Endothelial cell of umbilical vein (primary cell): ENCODE data around the gene PFKL. TPM values are rescaled to one million over a fixed set of nuclear protein-coding genes. Genes with fewer than 3 reads are reported as not detected.

Experiments used
- BruUV-seq: library from RNA; stranded (reverse); fragments of 400-500 nt; replicated peaks from 2 replicates; lab custom pipeline; 2021; lab: Mats Ljungman, UMichigan
- CTCF ChIA-PET: fragments of 300-600, 350-600 bp; sonication (Branson Sonifier 250); formaldehyde crosslinking; loops from one replicate; lab custom pipeline; 2021; ENCODE audit warnings: antibody characterized with exemption, inconsistent platforms; lab: Charles Lee
- POLR2A ChIA-PET: fragments of 300-600, 350-600 bp; sonication (Branson Sonifier 250); formaldehyde crosslinking; loops from one replicate; lab custom pipeline; 2021; ENCODE audit warnings: antibody characterized with exemption, inconsistent platforms; lab: Charles Lee
- DNase-seq: peaks from one replicate; pipeline ENCODE4 v3.0.0-alpha.2; 2011; ENCODE audit warnings: low read depth, low spot score
- FAIRE-seq: peaks from 2 replicates; lab custom pipeline; 2011; peaks lifted over from hg19 to GRCh38; lab: Jason Lieb, UNC
- H2AFZ ChIP-seq: 2 replicates; pipeline ENCODE4 v1.6.0; 2012; ENCODE audit warnings: low read depth, low read length, control low read depth, inconsistent platforms
- H3K27ac ChIP-seq: 2 replicates; pipeline ENCODE4 v1.5.1; 2011; ENCODE audit warnings: low read depth, mild to moderate bottlenecking, control low read depth, low read length, moderate library complexity; ENCODE audit not compliant: insufficient read depth
- H3K27me3 ChIP-seq, 2 experiments: 2 replicates each; pipeline versions ENCODE4 v1.6.0 to v1.6.1; 2011; ENCODE audit warnings: low read length in 2 of 2, mixed read lengths in 1 of 2; ENCODE audit not compliant: control insufficient read depth in 2 of 2, insufficient read depth in 2 of 2
- H3K36me3 ChIP-seq, 2 experiments: 2 replicates in 1 of 2; 3 replicates in 1 of 2; pipeline ENCODE4 v1.5.1; 2011; ENCODE audit warnings: low read length in 2 of 2, mild to moderate bottlenecking in 1 of 2, moderate library complexity in 1 of 2; ENCODE audit not compliant: control insufficient read depth in 2 of 2, insufficient read depth in 2 of 2; ENCODE audit errors: extremely low read depth in 1 of 2
- H3K4me1 ChIP-seq: 3 replicates; pipeline ENCODE4 v1.5.1; 2011; ENCODE audit warnings: mild to moderate bottlenecking, low read length; ENCODE audit not compliant: control insufficient read depth, insufficient read depth; ENCODE audit errors: extremely low read depth
- H3K4me2 ChIP-seq: 2 replicates; pipeline ENCODE4 v1.6.1; 2011; ENCODE audit warnings: low read length, control low read depth, mixed read lengths; ENCODE audit not compliant: insufficient read depth
- H3K4me3 ChIP-seq, 3 experiments: fragments of 200-600 bp in 1 of 3; sonication (generic), shearing (Covaris generic) in 1 of 3; replicated peaks in 1 of 3; 2 replicates each; pipeline ENCODE4 v1.5.1; 2011 to 2016; ENCODE audit warnings: control low read depth in 3 of 3, low read length in 3 of 3, mild to moderate bottlenecking in 2 of 3, inconsistent platforms in 1 of 3, low read depth in 1 of 3, moderate library complexity in 1 of 3; ENCODE audit not compliant: insufficient read depth in 1 of 3
- H3K79me2 ChIP-seq: 2 replicates; pipeline ENCODE4 v1.6.0; 2012; ENCODE audit warnings: low read length, inconsistent platforms; ENCODE audit not compliant: control insufficient read depth, insufficient read depth
- H3K9ac ChIP-seq: replicated peaks from 2 replicates; pipeline ENCODE3; 2011; ENCODE audit warnings: low read length, control low read depth; ENCODE audit not compliant: insufficient read depth; ENCODE audit errors: extremely low read depth
- H3K9me1 ChIP-seq: replicated peaks from 3 replicates; pipeline ENCODE4 v1.6.0; 2011; ENCODE audit warnings: mild to moderate bottlenecking, low read length; ENCODE audit not compliant: control insufficient read depth, insufficient read depth; ENCODE audit errors: extremely low read depth
- H3K9me3 ChIP-seq: replicated peaks from 2 replicates; pipeline ENCODE4 v1.5.1; 2012; ENCODE audit warnings: low read length, inconsistent platforms; ENCODE audit not compliant: control insufficient read depth, insufficient read depth
- H4K20me1 ChIP-seq: replicated peaks from 2 replicates; pipeline ENCODE3; 2011; ENCODE audit warnings: mild to moderate bottlenecking, low read length; ENCODE audit not compliant: control insufficient read depth, insufficient read depth; ENCODE audit errors: extremely low read depth
- CTCF ChIP-seq, 2 donors: IDR thresholded peaks; 1 replicate in 1 of 2; 2 replicates in 1 of 2; pipeline ENCODE4 v1.5.1; 2011; ENCODE audit warnings: low read length in 2 of 2, mild to moderate bottlenecking in 2 of 2, moderate library complexity in 2 of 2, control low read depth in 1 of 2, inconsistent platforms in 1 of 2, low read depth in 1 of 2; ENCODE audit not compliant: insufficient read depth in 1 of 2; ENCODE audit errors: extremely low read depth in 1 of 2
- EZH2 ChIP-seq: IDR thresholded peaks from 2 replicates; pipeline ENCODE4 v1.6.1; 2012; ENCODE audit warnings: borderline replicate concordance, low read depth, mild to moderate bottlenecking, moderate library complexity, low read length, inconsistent platforms; ENCODE audit not compliant: severe bottlenecking
- FOS ChIP-seq: IDR thresholded peaks from 2 replicates; pipeline ENCODE4 v1.6.1; 2011; ENCODE audit warnings: mild to moderate bottlenecking, low read length, moderate library complexity, borderline replicate concordance; ENCODE audit not compliant: insufficient read depth
- JUN ChIP-seq: IDR thresholded peaks from 2 replicates; pipeline ENCODE4 v1.6.1; 2011; ENCODE audit warnings: borderline replicate concordance, low read depth; ENCODE audit not compliant: insufficient read length, insufficient read depth
- MYC ChIP-seq: IDR thresholded peaks from one replicate; pipeline ENCODE4 v1.6.1; 2011; ENCODE audit warnings: mild to moderate bottlenecking, low read depth, low read length
- POLR2A ChIP-seq: IDR thresholded peaks from 2 replicates; pipeline ENCODE4 v1.6.1; 2012; ENCODE audit warnings: low read depth, mild to moderate bottlenecking, control low read depth, low read length
- POLR2AphosphoS5 ChIP-seq: IDR thresholded peaks from 2 replicates; pipeline ENCODE4 v1.6.1; 2012; ENCODE audit warnings: low read depth, mild to moderate bottlenecking, control low read depth, low read length, moderate library complexity; ENCODE audit not compliant: insufficient read depth
- dilution Hi-C: fragments of 300-500 bp; cut with MboI; formaldehyde crosslinking; loops from one replicate; pipeline ENCODE4 v1.15.0; 2019; ENCODE audit warnings: low sequenced_read_pairs; ENCODE audit not compliant: extremely low pct_ligation_motif_present
- intact Hi-C: fragments of 100-400 bp; cut with micrococcal nuclease; formaldehyde crosslinking; loops from one replicate; pipeline ENCODE4 v1.10.0; 2022
- polyA plus RNA-seq, 4 experiments: library from polyadenylated mRNA; depleted of rRNA in 3 of 4; stranded (reverse) in 3 of 4; unstranded in 1 of 4; fragments of >200 nt; gene quantifications; 2 replicates each; pipeline versions ENCODE4 v1.2.1 to v1.2.3, GENCODE V29; 2011 to 2012; ENCODE audit warnings: missing spikeins in 1 of 4
- total RNA-seq: library from RNA; stranded (reverse); gene quantifications from 2 replicates; pipeline ENCODE4 v1.2.3, GENCODE V29; 2021

The PFKL gene
- total and polyA plus RNA-seq, 2 donors (not counting 3 experiments of a cell fraction or from before 2014, with no cell fraction given) = 137 to 154 TPM

DNA sequence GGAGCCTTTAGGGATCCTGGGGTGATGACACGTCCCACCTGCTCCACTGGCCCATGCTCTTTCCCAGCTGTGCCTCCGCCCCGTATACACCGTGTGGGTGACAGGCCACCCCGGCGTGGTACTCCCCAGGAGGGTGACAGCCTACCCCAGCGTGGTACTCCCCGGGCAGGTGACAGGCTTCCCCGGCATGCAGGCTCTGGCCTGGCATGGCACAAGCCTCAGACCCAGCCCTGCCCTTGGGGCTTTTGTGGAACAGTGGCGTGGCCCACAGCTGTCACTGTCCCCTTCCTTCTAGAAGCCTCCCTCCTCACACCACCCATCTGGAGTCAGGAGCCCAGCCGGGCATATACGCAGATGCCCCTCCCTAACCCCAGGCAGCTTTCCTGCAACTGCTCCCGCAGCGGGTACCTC lies 4.7 kb upstream of the PFKL start:
- DNase-seq (no peak), FAIRE-seq (no peak)
- ChIA-PET CTCF (interaction anchor here (1.1 to 1.9 kb wide), 2 partner anchors 9 to 320 kb away, joined by 5 to 6 read pairs; no protein-coding TSS in a partner anchor), POLR2A (no interaction called here)
- no peaks in the 10 kb centered on the region for H3K9me1 ChIP-seq
- H3K36me3 ChIP-seq = no peaks in the 10 kb centered on the region
- no peak for TF ChIP-seq EZH2
- TF ChIP-seq JUN = no peak
- TF ChIP-seq CTCF (IDR thresholded peaks at IDR 0.05; ENCODE audit: extremely low read depth in 1 of 2, insufficient read depth in 1 of 2, low read depth in 1 of 2, low read length in 2 of 2) = no peak
- TF ChIP-seq POLR2AphosphoS5 = no peak
- no peak for TF ChIP-seq FOS
- no peak for TF ChIP-seq POLR2A
- no peak for TF ChIP-seq MYC
- H3K79me2 ChIP-seq = no peaks in the 10 kb centered on the region
- no peaks in the 10 kb centered on the region for H3K27me3 ChIP-seq
- no peaks in the 10 kb centered on the region for H3K9me3 ChIP-seq
- no peaks in the 10 kb centered on the region for H4K20me1 ChIP-seq
- no peak overlapping the region for H3K4me2 ChIP-seq
- H3K27ac ChIP-seq = no peak overlapping the region
- H3K4me1 ChIP-seq = peaks cover 5% of the 10 kb centered on the region
- H2AFZ ChIP-seq = no peak overlapping the region
- H3K9ac ChIP-seq = no peak overlapping the region
- dilution Hi-C loops = no loop called here
- intact Hi-C loops = no loop called here
- BruUV-seq = no TSS peak
- no peak overlapping the region for H3K4me3 ChIP-seq
